DND-41 (cell line): Measurements from ENCODE around the gene SGO2.

Experiments used
- CTCF ChIP-seq: IDR thresholded peaks from 2 replicates; pipeline ENCODE4 v1.5.1; 2012; ENCODE audit warnings: borderline replicate concordance, low read length, moderate library complexity, mild to moderate bottlenecking; ENCODE audit not compliant: poor library complexity, severe bottlenecking; ENCODE audit errors: extremely low read depth
- EZH2 ChIP-seq: IDR thresholded peaks from 3 replicates; pipeline ENCODE4 v1.6.1; 2012; ENCODE audit warnings: borderline replicate concordance, low read depth, mild to moderate bottlenecking, moderate library complexity, low read length, inconsistent platforms; ENCODE audit not compliant: severe bottlenecking

DNA sequence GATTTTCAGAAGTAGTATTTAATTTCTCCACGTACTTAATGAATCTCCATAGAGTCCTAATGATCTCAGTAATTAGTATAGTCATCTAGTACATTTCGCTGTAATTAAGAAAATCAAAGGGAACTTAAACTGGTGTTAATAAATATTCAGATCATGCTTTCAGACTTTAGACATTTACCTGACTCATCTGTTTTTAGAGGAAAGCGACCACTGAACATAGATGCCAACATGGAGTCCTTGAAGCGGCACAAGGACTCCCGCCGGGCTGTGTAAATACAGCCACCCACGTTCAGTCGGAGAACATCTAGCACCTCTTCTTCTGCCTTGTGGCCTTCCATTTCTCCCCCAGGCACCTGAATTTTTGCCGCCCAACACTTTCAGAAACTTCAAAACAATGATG, 19.3 kb upstream of the SGO2 start:
- TF ChIP-seq CTCF (no peak), EZH2 (no peak)
